Thyroid gland (tissue), 4 donors: ENCODE results near the gene ATF6.

ENCODE experiments used
- POLR2A ChIP-seq, 2 donors: fragments of 450-650 bp; IDR thresholded peaks; one replicate each; pipeline ENCODE4 v1.6.1; 2017; ENCODE audit warnings: antibody characterized with exemption in 2 of 2, mild to moderate bottlenecking in 2 of 2, moderate library complexity in 1 of 2
- TF ChIP-seq, protein P1 (sequence below), 6 experiments: fragments of 200-600 bp in 3 of 6; fragments of 450-650 bp in 3 of 6; sonication (generic) in 3 of 6; IDR thresholded peaks; one replicate each; pipeline ENCODE4 v1.5.1; 2016 to 2019; ENCODE audit warnings: antibody characterized with exemption in 6 of 6, mild to moderate bottlenecking in 2 of 6, inconsistent platforms in 1 of 6, moderate library complexity in 1 of 6

DNA sequence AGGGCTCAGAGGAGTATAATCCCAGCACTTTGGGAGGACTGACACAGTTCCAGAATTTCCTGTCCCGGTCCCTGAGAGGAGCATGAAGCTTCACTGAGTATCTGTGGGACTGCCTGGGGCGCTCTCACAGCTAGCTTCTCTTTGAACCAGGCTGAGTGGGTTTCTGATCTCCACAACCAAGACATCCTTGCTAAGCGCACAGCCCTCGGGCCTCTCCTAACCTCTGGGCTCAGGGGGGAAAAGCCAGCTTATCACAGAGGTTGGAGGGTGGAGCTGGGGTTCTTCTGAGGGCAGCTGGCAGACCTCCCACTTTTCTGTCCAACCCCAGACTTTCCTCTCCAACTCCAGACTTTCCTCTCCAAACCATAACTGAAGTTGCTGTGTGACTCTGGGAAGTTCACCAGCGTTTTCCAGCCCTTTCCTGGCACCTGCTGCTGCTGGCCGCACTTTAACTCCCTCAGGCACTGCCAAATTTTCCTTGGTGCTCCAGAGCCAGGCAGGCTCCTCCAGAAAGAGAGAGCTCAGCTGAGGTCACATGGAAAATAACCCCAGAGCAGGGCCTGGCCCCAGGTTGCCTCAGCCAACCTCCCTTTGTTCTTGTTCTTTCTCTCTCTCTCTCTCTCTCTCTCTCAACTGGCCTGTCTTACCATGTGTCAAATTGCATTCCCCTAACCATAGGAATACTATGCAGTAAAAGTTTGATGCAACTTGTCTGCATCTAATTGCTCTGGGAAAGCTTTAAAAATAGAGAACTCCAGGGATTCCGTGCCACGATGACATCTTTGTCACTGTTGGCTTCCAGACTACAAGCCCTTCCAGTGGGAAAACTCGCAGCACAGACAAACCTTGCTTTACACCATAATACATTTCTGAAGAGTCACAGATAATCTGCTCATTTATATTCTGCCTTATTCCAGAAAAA lies 208.1 kb downstream of the ATF6 start:
- TF ChIP-seq, protein P1, sequence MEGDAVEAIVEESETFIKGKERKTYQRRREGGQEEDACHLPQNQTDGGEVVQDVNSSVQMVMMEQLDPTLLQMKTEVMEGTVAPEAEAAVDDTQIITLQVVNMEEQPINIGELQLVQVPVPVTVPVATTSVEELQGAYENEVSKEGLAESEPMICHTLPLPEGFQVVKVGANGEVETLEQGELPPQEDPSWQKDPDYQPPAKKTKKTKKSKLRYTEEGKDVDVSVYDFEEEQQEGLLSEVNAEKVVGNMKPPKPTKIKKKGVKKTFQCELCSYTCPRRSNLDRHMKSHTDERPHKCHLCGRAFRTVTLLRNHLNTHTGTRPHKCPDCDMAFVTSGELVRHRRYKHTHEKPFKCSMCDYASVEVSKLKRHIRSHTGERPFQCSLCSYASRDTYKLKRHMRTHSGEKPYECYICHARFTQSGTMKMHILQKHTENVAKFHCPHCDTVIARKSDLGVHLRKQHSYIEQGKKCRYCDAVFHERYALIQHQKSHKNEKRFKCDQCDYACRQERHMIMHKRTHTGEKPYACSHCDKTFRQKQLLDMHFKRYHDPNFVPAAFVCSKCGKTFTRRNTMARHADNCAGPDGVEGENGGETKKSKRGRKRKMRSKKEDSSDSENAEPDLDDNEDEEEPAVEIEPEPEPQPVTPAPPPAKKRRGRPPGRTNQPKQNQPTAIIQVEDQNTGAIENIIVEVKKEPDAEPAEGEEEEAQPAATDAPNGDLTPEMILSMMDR (IDR thresholded peaks at IDR 0.05) = no peak
- TF ChIP-seq POLR2A (IDR thresholded peaks at IDR 0.05) = no peak
